Coronary artery (tissue), 2 donors: Measurements from ENCODE around the gene LMTK2.

ENCODE experiments used
- DNase-seq: peaks from one replicate; pipeline ENCODE4 v3.0.0-alpha.2; 2017; ENCODE audit warnings: low spot score
- H3K27ac ChIP-seq, 2 donors: fragments of 200-600 bp; sonication (generic); one replicate each; pipeline ENCODE4 v1.5.1; 2016 to 2019
- H3K4me3 ChIP-seq: fragments of 200-600 bp; sonication (generic); 2 replicates; pipeline ENCODE4 v1.5.1; 2016; ENCODE audit warnings: mild to moderate bottlenecking, moderate library complexity
- CTCF ChIP-seq: fragments of 200-600 bp; sonication (generic); IDR thresholded peaks from one replicate; pipeline ENCODE4 v1.5.1; 2019; ENCODE audit warnings: antibody characterized with exemption

The LMTK2 gene

GRCh38 chr7:98156700-98157099 is 50.0 kb downstream of the LMTK2 start:
- no peak for DNase-seq
- Histone ChIP-seq H3K27ac (no peak overlapping the region), H3K4me3 (no peak overlapping the region)
- no peak for TF ChIP-seq CTCF

GRCh38 chr7:98157761-98158160 is 51.1 kb downstream of the LMTK2 start:
- no peak overlapping the region for H3K27ac ChIP-seq
- no peak for TF ChIP-seq CTCF
- DNase-seq = no peak
- H3K4me3 ChIP-seq = no peak overlapping the region

GRCh38 chr7:98162758-98163157 is 56.1 kb downstream of the LMTK2 start:
- H3K27ac ChIP-seq = no peak overlapping the region
- no peak for TF ChIP-seq CTCF
- H3K4me3 ChIP-seq = no peak overlapping the region
- DNase-seq = no peak

GRCh38 chr7:98163269-98163668 is 56.6 kb downstream of the LMTK2 start:
- no peak overlapping the region for H3K4me3 ChIP-seq
- TF ChIP-seq CTCF = no peak
- no peak overlapping the region for H3K27ac ChIP-seq
- no peak for DNase-seq

- H3K27ac ChIP-seq = no peak overlapping the region
- DNase-seq = no peak
- no peak for TF ChIP-seq CTCF
- no peak overlapping the region for H3K4me3 ChIP-seq
Measured at GRCh38 chr7:98163704-98164494, 57.2 kb downstream of the LMTK2 start.

GRCh38 chr7:98165827-98166667 is 59.4 kb downstream of the LMTK2 start:
- no peak for DNase-seq
- TF ChIP-seq CTCF = peak; percentile 13
- H3K4me3 ChIP-seq = no peak overlapping the region
- H3K27ac ChIP-seq = no peak overlapping the region

GRCh38 chr7:98166668-98166970 is 60.0 kb downstream of the LMTK2 start:
- DNase-seq = no peak
- Histone ChIP-seq H3K4me3 (no peak overlapping the region), H3K27ac (no peak overlapping the region)
- TF ChIP-seq CTCF = no peak
